ENCODE results near the gene ACBD5. TPM values are rescaled to one million over a fixed set of nuclear protein-coding genes. Genes with fewer than 3 reads are reported as not detected.
"Not testable (repeated sequence)": the region's sequence is repeated elsewhere in the genome, so short reads cannot be mapped to it uniquely, and the experiment has no call there.

Gene ACBD5
- total and polyA plus RNA-seq, 9 donors, result 7.2 to 15.4 (median 12.9) TPM

DNA sequence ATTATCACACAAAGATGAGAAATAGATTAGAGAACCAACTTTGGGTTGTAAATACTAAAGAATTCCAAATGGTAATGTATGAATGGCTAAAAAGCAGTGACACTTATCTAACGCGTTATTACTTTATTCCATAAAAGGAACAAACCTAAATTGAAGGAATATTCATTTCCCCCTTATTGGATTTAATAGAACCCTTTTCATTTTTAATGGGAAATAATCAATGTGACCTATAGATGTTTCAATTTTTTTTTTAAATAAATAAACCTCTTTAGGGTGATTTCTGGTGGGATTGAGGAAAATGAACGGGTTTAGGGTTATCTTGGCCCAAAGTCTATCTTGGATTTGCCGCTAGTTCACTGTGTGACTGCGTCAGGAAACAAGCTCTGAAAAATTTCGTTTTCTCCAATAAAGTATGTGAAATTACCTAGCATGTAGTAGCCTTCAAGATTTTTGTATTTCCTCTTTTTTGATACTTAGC is 1.9 kb upstream of the ACBD5 start:
- Histone ChIP-seq H3K9me3 (no peaks in the 10 kb centered on the region), H3K4me1 (ENCODE audit: insufficient read depth) (peaks cover 6% of the 10 kb centered on the region), H3K4me3 (peak overlapping the region; percentile 76), H3K36me3 (no peaks in the 10 kb centered on the region), H3K27ac (peak overlapping the region; percentile 95 to 98), H3K27me3 (no peaks in the 10 kb centered on the region)
- DNase-seq, result no peak
- TF ChIP-seq EP300 (IDR thresholded peaks at IDR 0.05) (no peak), POLR2A (IDR thresholded peaks at IDR 0.05) (no peak)
- TF ChIP-seq, protein P1, sequence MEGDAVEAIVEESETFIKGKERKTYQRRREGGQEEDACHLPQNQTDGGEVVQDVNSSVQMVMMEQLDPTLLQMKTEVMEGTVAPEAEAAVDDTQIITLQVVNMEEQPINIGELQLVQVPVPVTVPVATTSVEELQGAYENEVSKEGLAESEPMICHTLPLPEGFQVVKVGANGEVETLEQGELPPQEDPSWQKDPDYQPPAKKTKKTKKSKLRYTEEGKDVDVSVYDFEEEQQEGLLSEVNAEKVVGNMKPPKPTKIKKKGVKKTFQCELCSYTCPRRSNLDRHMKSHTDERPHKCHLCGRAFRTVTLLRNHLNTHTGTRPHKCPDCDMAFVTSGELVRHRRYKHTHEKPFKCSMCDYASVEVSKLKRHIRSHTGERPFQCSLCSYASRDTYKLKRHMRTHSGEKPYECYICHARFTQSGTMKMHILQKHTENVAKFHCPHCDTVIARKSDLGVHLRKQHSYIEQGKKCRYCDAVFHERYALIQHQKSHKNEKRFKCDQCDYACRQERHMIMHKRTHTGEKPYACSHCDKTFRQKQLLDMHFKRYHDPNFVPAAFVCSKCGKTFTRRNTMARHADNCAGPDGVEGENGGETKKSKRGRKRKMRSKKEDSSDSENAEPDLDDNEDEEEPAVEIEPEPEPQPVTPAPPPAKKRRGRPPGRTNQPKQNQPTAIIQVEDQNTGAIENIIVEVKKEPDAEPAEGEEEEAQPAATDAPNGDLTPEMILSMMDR (IDR thresholded peaks at IDR 0.05), result no peak
- intact Hi-C loops (cut with DNase I), result loop anchor here in 3 of 4 donors (5.0 kb wide), 2 partner anchors 85 to 90 kb away; partner anchors contain the start of genes MASTL (in 2 of the 3) and YME1L1 (in 1 of the 3)
- 0 to 1% (median 1%) methylated on average over 6 of the region's 6 CpGs for WGBS, 3 donors

DNA sequence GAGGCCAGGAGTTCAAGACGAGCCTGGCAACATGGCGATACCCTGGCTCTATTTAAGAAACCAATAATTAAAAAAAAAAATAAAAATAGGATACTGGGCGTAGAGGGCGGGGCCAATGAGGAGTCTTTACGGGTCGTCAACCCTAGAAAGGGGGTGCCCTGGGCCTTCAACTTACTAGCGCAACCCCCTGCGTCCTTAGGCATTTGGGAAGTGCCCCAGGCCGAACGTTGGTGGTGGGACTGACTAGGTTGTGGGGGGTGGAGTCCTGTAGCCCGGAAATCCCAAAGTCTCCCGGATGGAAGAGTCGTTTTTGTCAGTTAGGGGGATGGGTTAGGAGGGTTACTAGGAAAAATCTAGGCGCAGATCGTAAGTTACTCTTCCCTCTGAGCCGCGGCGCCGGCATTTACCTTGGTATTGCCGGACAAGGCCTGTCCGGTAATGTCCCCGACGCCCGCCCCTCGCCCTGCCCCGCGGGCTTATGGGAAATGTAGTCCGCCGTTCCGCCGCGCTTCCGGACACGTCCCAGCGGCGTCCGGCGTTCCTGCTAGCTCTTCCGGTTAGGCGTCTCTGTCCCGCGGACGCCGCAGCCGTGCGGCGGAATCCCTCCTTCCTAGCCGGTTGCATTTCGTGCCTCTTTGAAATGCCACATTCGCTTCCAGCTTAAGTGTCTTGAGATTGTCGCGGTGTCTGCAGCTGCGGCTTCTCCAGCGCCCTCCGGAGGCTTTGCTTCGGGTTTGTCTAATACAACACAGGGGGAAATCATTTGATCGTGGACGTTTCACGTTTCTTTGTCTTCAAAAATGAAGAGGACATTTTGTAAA is 1.3 kb upstream of the ACBD5 start:
- Histone ChIP-seq H3K36me3 (no peaks in the 10 kb centered on the region), H3K27ac (peak overlapping the region; percentile 95 to 98), H3K4me1 (ENCODE audit: insufficient read depth) (peaks cover 6% of the 10 kb centered on the region), H3K4me3 (peak overlapping the region; percentile 76), H3K9me3 (no peaks in the 10 kb centered on the region), H3K27me3 (no peaks in the 10 kb centered on the region)
- intact Hi-C loops (cut with DNase I), result loop anchor here in 3 of 4 donors (5.0 kb wide), 2 partner anchors 85 to 90 kb away; partner anchors contain the start of genes MASTL (in 2 of the 3) and YME1L1 (in 1 of the 3)
- DNase-seq, result peak; percentile 92 to 95 (median 93)
- WGBS, 3 donors, result 1 to 2% (median 1%) methylated on average over 58 to 59 of the region's 59 CpGs
- TF ChIP-seq EP300 (IDR thresholded peaks at IDR 0.05) (no peak), POLR2A (IDR thresholded peaks at IDR 0.05) (peak; percentile 94)
- TF ChIP-seq, protein P1 (IDR thresholded peaks at IDR 0.05), result peak; percentile 38 to 75 (median 62)

DNA sequence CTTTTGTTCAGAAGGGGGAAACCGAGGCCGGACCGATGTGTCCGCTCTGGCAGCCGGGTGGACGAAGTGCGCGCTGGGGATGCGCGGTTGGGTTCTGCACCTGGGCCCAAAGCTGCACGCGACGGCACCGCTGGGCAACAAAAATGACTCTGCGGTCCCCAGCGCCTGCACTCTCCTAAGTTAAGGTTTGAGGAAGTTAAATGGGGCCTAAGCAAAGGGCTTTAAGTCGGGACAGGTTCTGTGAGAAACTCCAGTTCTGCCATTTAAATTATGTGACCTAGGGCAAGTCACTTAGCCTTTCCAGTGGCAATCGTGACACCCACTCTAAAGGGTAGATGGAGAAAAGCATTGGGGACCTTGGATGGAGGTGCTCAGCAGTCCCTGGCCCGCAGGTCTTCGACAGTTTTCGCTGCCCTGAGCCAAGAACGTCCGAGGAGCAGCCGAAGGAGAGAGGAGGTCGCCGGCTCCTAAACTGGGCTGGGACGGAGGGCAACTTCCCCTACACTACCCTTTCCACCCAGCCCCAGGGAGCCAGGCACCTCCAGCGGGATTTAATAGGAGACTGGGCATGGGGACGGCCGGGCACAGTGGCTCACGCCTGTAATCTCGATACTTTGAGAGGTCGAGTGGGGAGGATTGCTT is 534 bp upstream of the ACBD5 start:
- intact Hi-C loops (cut with DNase I), result loop anchor here in 3 of 4 donors (5.0 kb wide), 2 partner anchors 84 to 89 kb away; partner anchors contain the start of genes MASTL (in 2 of the 3) and YME1L1 (in 1 of the 3)
- Histone ChIP-seq H3K27ac (peak overlapping the region; percentile 95 to 98), H3K27me3 (no peaks in the 10 kb centered on the region), H3K9me3 (no peaks in the 10 kb centered on the region), H3K4me3 (peak overlapping the region; percentile 76), H3K4me1 (ENCODE audit: insufficient read depth) (peaks cover 6% of the 10 kb centered on the region), H3K36me3 (no peaks in the 10 kb centered on the region)
- peak in 4 of 5 donors; percentile 41 to 59 (median 52) for DNase-seq
- 2 to 4% (median 3%) methylated on average over 33 of the region's 33 CpGs for WGBS, 3 donors
- TF ChIP-seq, protein P1 (IDR thresholded peaks at IDR 0.05), result no peak
- TF ChIP-seq POLR2A (IDR thresholded peaks at IDR 0.05), result no peak
- no peak for TF ChIP-seq EP300 (IDR thresholded peaks at IDR 0.05)

DNA sequence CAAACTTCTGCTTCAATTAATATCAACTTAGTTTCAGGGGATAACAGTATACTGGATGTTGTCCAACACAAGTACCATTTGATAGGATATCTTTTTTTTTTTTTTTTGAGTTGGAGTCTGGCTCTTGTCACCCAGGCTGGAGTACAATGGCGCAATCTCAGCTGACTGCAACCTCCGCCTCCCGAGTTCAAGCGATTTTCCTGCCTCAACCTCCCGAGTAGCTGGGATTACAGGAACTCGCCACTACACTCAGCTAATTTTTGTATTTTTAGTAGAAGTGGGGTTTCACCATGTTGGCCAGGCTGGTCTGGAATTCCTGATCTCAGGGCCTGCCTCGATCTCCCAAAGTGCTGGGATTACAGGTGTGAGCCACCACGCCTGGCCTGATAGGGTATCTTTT is 3.1 kb downstream of the ACBD5 start:
- H3K36me3 ChIP-seq; H3K4me1 ChIP-seq (ENCODE audit: insufficient read depth); H3K9me3 ChIP-seq; H3K4me3 ChIP-seq; H3K27ac ChIP-seq; DNase-seq; H3K27me3 ChIP-seq; intact Hi-C loops (cut with DNase I): not testable (repeated sequence)
- WGBS, 3 donors, result 94 to 99% (median 95%) methylated on average over 8 of the region's 8 CpGs

DNA sequence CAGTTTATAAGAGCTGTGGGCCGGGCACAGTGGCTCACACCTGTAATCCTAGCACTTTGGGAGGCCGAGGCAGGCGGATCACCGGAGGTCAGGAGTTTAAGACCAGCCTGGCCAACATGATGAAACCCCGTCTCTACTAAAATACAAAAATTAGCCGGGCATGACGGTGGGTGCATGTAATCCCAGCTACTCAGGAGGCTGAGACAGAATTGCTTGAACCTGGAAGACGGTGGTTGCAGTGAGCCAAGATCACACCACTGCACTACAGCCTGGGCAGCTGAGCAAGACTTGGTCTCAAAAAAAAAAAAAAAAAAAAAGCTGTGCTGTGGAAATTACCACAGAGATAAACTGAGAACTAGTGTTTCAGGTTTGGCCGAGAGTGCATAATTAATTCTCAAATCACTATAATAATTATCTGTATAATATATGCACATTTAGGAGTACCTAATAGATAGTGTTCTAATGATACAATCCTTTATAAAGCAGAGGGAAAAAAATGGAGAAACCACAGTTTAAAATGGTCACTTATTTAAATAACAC is 3.9 kb downstream of the ACBD5 start:
- H3K27ac ChIP-seq; H3K36me3 ChIP-seq; H3K9me3 ChIP-seq; DNase-seq; H3K4me3 ChIP-seq; intact Hi-C loops (cut with DNase I); H3K27me3 ChIP-seq; H3K4me1 ChIP-seq (ENCODE audit: insufficient read depth): not testable (repeated sequence)
- 73 to 83% (median 80%) methylated on average over 9 of the region's 9 CpGs for WGBS, 3 donors

Measured in ovary (tissue), 9 donors.